Stimulated activated CD4-positive, alpha-beta T cell treated with anti-CD3 and anti-CD28 coated beads, TNF-alpha, amount 100 ng/mL, for 24 hours (primary cell): ENCODE data around the gene GINS2.

Experiments used
- DNase-seq, 3 experiments: peaks; one replicate each; pipeline ENCODE4 v3.0.0-alpha.2; 2020; ENCODE audit warnings: low read depth in 3 of 3

GINS2 gene

DNA sequence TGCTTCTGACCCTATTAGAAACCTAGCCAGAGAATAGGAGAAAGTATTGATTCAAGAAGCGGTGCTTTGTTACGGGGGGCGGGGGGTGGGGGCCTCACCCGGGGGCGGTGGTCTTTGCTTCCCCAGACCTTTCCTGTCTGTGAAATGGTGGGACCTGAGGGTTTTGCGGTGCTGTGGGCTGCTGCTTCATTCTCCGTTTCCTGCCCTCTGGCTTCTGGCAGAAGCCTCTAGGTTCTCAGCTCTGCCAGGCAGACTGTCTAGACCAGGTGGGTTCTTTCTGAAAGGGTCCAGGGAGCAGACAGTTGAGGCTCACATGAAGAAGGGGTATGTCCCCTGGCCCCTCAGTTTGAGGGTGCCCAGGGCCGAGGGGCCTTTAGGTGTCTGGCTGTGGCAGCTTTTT, 61.7 kb downstream of the GINS2 start:
- no peak for DNase-seq
